Airway epithelial cell (primary cell): Measurements from ENCODE around the gene PSMC3IP. TPM values are rescaled to one million over a fixed set of nuclear protein-coding genes. Genes with fewer than 3 reads are reported as not detected.

Experiments
- total RNA-seq: library from RNA; depleted of rRNA; stranded (reverse); fragments of >200 nt; gene quantifications from 2 replicates; pipeline ENCODE4 v1.2.3, GENCODE V29; 2015

The PSMC3IP gene, protein sequence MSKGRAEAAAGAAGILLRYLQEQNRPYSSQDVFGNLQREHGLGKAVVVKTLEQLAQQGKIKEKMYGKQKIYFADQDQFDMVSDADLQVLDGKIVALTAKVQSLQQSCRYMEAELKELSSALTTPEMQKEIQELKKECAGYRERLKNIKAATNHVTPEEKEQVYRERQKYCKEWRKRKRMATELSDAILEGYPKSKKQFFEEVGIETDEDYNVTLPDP
- 9.8 and 13.4 TPM in 2 replicates for total RNA-seq

DNA sequence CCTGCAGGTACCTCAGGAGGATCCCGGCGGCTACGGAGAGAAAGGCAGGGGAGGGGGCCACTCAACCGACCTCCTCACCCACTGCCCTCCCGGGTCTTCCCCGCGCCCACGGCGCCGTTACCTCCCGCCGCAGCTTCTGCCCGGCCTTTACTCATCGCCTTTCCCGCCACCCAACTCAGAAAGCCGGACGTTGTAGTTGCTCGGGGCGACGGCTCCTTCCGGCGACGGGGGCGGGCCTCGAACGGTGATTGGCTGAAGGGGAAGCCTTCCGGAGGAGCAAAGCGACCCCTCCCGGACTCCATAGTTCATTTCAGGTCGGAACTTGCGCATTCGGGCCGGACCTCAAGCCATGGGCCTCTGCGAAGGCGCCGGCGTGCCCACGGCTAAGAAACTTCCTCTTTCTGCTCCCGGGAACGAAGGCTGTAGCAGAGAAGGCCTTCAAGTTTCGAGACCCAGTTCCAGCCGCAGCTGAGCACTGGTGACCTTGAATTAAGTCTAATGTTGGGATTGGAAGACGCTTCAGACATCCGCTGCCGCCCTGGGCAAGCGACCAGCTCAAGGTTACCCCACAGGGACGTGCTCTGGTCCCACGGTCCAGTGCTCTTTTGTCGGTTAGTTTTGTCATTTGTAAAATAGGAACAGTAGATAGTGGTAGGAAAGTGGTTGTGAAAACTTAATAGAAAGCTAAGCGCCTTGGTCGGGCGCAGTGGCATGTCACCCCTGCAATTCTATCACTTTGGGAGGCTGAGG lies at the start of gene PSMC3IP:
TSS of gene PSMC3IP (minus strand) at position 198 of the 750 bp plus-strand sequence. CDS start at position 155, 43 bp downstream.

DNA sequence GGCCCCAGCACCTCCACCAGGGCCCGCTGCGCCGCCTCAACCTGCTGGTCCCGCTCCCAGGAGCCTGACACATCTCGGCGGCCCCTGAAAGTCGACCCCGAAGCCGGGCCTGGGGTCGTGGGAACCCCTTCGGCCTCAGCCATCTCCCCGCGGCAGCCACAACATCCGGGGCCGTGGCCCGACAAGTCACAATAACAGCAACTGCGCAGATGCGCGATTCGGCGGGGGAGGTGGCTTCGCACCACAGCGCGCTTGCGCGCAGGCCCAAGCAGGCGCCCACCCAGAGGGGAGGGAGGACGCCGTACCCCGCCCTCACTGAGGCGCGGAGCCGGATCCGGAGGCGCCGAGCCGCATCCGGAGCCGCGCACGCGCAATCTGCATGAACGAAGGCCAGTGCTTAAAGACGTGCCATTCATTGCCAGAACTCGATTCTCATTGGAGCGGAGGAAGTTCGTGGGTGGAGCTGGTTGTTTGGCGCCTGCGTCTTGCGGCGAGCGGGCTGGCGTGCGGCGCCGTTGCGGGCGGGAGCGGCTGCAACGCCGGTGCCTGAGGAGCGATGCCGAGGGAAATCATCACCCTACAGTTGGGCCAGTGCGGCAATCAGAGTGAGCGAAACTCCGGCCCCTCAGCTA lies 31.8 kb upstream of the PSMC3IP start, which contains the start of the genes RETREG3 and TUBG1:
TSS of gene RETREG3 (minus strand) at position 193 of the 632 bp plus-strand sequence. CDS start at position 143, 50 bp downstream.
TSS of gene TUBG1 (plus strand) at position 502 of the 632 bp plus-strand sequence. CDS start at position 557, 55 bp downstream.

DNA sequence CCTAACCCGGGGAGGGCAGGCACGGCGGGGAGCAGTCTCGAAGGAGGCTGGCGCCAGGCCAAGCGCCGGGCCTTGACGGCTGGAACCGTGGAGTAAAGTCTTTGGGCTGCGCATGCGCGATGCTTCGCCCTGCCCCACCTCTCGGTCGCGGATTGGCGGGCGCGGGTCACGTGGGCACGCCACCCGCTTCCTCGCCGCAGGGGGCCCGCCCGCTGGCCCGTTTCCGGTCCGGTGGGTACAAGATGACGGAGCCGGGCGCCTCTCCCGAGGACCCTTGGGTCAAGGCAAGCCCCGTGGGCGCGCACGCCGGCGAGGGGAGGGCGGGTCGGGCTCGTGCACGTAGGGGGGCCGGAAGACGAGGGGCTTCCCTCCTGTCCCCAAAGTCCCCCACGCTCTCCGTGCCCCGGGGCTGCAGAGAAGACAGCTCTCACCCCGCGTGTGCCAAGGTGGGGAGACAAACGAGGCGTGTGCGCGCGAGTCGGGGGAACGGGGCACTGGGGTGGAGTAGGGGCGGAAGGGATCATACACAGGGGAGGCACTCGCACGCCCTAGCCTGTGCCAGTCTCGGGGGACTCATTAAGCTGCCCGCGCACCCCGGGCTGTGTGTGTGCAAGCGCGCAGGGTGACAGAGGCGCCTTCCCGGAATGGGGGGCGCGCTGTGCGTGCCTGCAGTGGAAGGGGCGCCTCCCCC lies 10.5 kb downstream of the PSMC3IP start, which contains the start of gene MLX:
TSS of gene MLX (plus strand) at position 218 of the 691 bp plus-strand sequence. CDS start at position 243, 25 bp downstream.

GRCh38 chr17:42561897-42562387 lies 15.6 kb downstream of the PSMC3IP start, which contains the start of gene COASY:
Gene COASY (plus strand): TSS chr17:42562148. CDS start chr17:42562623, 475 bp downstream.

DNA sequence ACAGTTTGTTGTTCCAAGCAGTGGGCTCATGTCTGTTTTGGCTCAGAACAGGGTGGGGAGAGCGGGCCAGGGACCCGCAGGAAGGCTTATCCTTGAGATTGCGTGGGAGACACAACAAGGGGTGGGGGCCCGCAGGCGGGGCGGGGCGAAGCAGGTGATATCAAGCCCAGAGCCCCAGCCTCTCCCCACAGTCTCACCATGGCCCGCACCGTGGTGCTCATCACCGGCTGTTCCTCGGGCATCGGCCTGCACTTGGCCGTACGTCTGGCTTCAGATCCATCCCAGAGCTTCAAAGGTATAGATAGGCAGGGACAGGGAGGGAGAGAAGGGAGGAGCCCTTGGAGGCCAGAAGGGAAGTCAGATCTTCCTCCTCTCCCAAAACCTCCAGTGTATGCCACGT lies 24.8 kb downstream of the PSMC3IP start, which contains the start of gene HSD17B1:
TSS of gene HSD17B1 (plus strand) at position 188 of the 400 bp plus-strand sequence. CDS start at position 199, 11 bp downstream.

GRCh38 chr17:42536048-42536371 lies 41.5 kb downstream of the PSMC3IP start, which contains the start of gene NAGLU:
Gene NAGLU (plus strand): TSS chr17:42536241. CDS start chr17:42536273, 32 bp downstream.

Other genes starting within 250 kb of the PSMC3IP start
- 53.4 and 72.6 TPM in 2 replicates for gene STAT3, start 189.3 kb downstream of the PSMC3IP start, total RNA-seq
- gene CAVIN1, start 154.5 kb downstream of the PSMC3IP start, total RNA-seq: 230 and 255 TPM in 2 replicates
- 48.5 and 54.6 TPM in 2 replicates for gene ATP6V0A1, start 118.9 kb downstream of the PSMC3IP start, total RNA-seq
- 19.6 and 25.0 TPM in 2 replicates for gene NAGLU, start 41.5 kb downstream of the PSMC3IP start, total RNA-seq
- gene HSD17B1, start 24.8 kb downstream of the PSMC3IP start, total RNA-seq: 5.7 and 9.3 TPM in 2 replicates
- gene COASY, start 15.6 kb downstream of the PSMC3IP start, total RNA-seq: 45.0 and 59.5 TPM in 2 replicates
- 21.3 and 33.7 TPM in 2 replicates for gene MLX, start 10.6 kb downstream of the PSMC3IP start, total RNA-seq
- gene RETREG3, start 31.6 kb upstream of the PSMC3IP start, total RNA-seq: 47.0 and 57.5 TPM in 2 replicates
- 90.4 and 130 TPM in 2 replicates for gene TUBG1, start 32.0 kb upstream of the PSMC3IP start, total RNA-seq
- gene TUBG2, start 81.6 kb upstream of the PSMC3IP start, total RNA-seq: 8.5 and 9.0 TPM in 2 replicates
- 49.8 and 55.3 TPM in 2 replicates for gene PLEKHH3, start 99.3 kb upstream of the PSMC3IP start, total RNA-seq
- 0.19 and 0.28 TPM in 2 replicates for gene CCR10, start 104.1 kb upstream of the PSMC3IP start, total RNA-seq
- gene CNTNAP1, start 104.8 kb upstream of the PSMC3IP start, total RNA-seq: 4.1 and 4.2 TPM in 2 replicates
- gene EZH1, start 167.3 kb upstream of the PSMC3IP start, total RNA-seq: 9.0 and 10.4 TPM in 2 replicates
- gene RAMP2, start 183.5 kb upstream of the PSMC3IP start, total RNA-seq: 0.49 TPM in 1 of 2 replicates, not detected in the other
- 98.8 and 108 TPM in 2 replicates for gene VPS25, start 195.7 kb upstream of the PSMC3IP start, total RNA-seq
- 0.09 TPM in 1 of 2 replicates, not detected in the other for gene WNK4, start 202.9 kb upstream of the PSMC3IP start, total RNA-seq
- 78.8 and 81.6 TPM in 2 replicates for gene COA3, start 221.0 kb upstream of the PSMC3IP start, total RNA-seq
- 0.07 TPM in 1 of 2 replicates, not detected in the other for gene CNTD1, start 221.1 kb upstream of the PSMC3IP start, total RNA-seq
- 76.7 and 84.6 TPM in 2 replicates for gene BECN1, start 246.6 kb upstream of the PSMC3IP start, total RNA-seq